ENCODE measurements around the gene CDK5RAP2.

The CDK5RAP2 gene

DNA sequence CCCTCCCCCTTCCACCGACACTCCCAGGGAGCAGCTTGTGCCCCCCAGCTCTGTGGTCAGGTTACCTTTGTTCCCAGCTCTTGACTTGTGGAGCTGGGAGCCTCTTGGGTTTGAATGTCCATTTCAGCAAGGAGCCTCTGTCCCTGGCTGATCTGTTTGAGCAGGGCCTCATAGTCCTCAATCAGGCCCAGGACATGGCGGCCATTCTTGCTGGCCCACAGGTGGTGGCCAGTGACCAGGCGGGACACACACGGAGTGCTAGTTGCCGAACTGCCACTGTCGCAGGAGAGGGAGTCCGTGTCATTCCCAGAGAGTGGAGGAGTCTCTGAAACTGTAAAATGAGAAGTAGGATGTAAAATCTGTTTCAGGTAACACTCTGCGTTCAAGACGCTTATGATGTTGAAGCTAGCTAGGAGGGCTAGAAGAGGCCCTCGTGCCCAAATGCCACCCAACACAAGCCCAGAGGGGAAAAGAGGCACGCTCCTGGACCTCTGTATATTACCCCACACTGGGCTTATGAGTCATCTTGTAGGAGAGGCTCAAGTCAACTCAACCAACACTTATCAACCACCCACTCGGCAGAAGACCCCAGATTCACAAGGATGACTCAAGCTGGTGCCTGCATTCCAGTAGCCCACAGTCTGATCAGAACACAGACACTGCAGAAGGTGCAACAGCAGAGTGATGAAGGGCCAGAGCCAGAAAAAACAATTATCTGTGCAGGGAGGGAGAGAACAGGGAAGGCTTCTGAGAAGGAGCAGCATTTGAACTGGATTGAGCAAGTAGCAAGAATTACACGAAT lies 177.0 kb downstream of the CDK5RAP2 start:
- Histone ChIP-seq H3K4me1 (ENCODE audit: insufficient read depth, low read length) (no peaks in the 10 kb centered on the region), H3K4me3 (ENCODE audit: low read length) (no peak overlapping the region), H3K36me3 (ENCODE audit: insufficient read depth, low read depth, low read length) (peaks cover 96% of the 10 kb centered on the region), H3K27ac (ENCODE audit: low read length) (no peak overlapping the region), H3K27me3 (ENCODE audit: insufficient read depth, low read length) (no peaks in the 10 kb centered on the region), H3K9ac (ENCODE audit: low read depth, low read length) (no peak overlapping the region), H3K9me3 (ENCODE audit: insufficient read depth, low read depth, low read length) (no peaks in the 10 kb centered on the region)

GRCh38 chr9:120399940-120400339 lies 180.0 kb downstream of the CDK5RAP2 start:
- Histone ChIP-seq H3K9ac (ENCODE audit: low read depth, low read length) (no peak overlapping the region), H3K27ac (ENCODE audit: low read length) (no peak overlapping the region), H3K27me3 (ENCODE audit: insufficient read depth, low read length) (no peaks in the 10 kb centered on the region), H3K36me3 (ENCODE audit: insufficient read depth, low read depth, low read length) (peaks cover 96% of the 10 kb centered on the region), H3K4me1 (ENCODE audit: insufficient read depth, low read length) (no peaks in the 10 kb centered on the region), H3K4me3 (ENCODE audit: low read length) (no peak overlapping the region), H3K9me3 (ENCODE audit: insufficient read depth, low read depth, low read length) (no peaks in the 10 kb centered on the region)

DNA sequence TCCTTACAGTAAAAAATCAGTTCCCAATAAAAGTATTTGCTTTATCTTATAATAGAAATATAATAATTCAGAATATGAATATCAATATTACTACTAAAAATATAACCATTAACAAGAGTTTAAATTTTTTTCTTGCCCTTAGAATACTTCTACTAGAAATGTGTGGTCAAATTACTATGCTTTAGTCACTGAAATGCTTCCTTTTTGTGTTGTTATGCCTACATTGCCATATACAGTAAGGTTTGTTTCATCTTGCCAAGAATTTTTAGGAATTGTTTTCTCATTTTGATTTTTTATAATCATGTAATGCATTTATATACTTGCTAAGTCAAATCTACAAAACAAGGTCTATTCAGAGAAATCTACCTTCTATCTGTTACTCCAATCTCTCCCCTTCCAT lies 181.7 kb downstream of the CDK5RAP2 start:
- H3K4me1 ChIP-seq (ENCODE audit: insufficient read depth, low read length): no peaks in the 10 kb centered on the region
- H3K9ac ChIP-seq (ENCODE audit: low read depth, low read length): no peak overlapping the region
- no peaks in the 10 kb centered on the region for H3K9me3 ChIP-seq (ENCODE audit: insufficient read depth, low read depth, low read length)
- H3K27me3 ChIP-seq (ENCODE audit: insufficient read depth, low read length): no peaks in the 10 kb centered on the region
- peaks cover 96% of the 10 kb centered on the region for H3K36me3 ChIP-seq (ENCODE audit: insufficient read depth, low read depth, low read length)
- no peak overlapping the region for H3K27ac ChIP-seq (ENCODE audit: low read length)
- no peak overlapping the region for H3K4me3 ChIP-seq (ENCODE audit: low read length)

DNA sequence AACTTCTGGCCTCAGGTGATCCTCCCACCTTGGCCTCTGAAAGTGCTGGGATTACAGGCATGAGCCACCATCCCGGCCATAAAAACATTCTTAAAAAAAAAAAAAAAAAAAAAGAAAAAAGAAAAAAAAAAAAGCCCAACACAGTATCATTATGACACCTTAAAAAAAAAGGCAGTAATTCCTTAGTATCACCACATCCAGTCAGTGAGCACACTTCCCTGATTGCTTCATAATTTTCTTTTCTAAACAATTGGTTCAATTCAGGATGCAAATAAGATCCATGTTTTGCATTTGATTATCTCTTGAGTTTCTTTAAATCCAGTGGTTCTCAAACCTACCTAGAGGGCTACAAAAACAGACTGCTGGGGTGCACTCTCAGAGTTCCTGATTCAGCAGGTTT lies 182.5 kb downstream of the CDK5RAP2 start:
- Histone ChIP-seq H3K9ac (ENCODE audit: low read depth, low read length) (no peak overlapping the region), H3K4me3 (ENCODE audit: low read length) (no peak overlapping the region), H3K9me3 (ENCODE audit: insufficient read depth, low read depth, low read length) (no peaks in the 10 kb centered on the region), H3K27ac (ENCODE audit: low read length) (no peak overlapping the region), H3K4me1 (ENCODE audit: insufficient read depth, low read length) (no peaks in the 10 kb centered on the region), H3K27me3 (ENCODE audit: insufficient read depth, low read length) (no peaks in the 10 kb centered on the region), H3K36me3 (ENCODE audit: insufficient read depth, low read depth, low read length) (peaks cover 96% of the 10 kb centered on the region)

- Histone ChIP-seq H3K27ac (ENCODE audit: low read length) (no peak overlapping the region), H3K27me3 (ENCODE audit: insufficient read depth, low read length) (no peaks in the 10 kb centered on the region), H3K4me1 (ENCODE audit: insufficient read depth, low read length) (no peaks in the 10 kb centered on the region), H3K9me3 (ENCODE audit: insufficient read depth, low read depth, low read length) (no peaks in the 10 kb centered on the region), H3K36me3 (ENCODE audit: insufficient read depth, low read depth, low read length) (peaks cover 96% of the 10 kb centered on the region), H3K4me3 (ENCODE audit: low read length) (no peak overlapping the region), H3K9ac (ENCODE audit: low read depth, low read length) (no peak overlapping the region)
Measured at GRCh38 chr9:120396931-120397330, 183.0 kb downstream of the CDK5RAP2 start.

- Histone ChIP-seq H3K9me3 (ENCODE audit: insufficient read depth, low read depth, low read length) (no peaks in the 10 kb centered on the region), H3K36me3 (ENCODE audit: insufficient read depth, low read depth, low read length) (peaks cover 98% of the 10 kb centered on the region), H3K4me1 (ENCODE audit: insufficient read depth, low read length) (no peaks in the 10 kb centered on the region), H3K27ac (ENCODE audit: low read length) (no peak overlapping the region), H3K9ac (ENCODE audit: low read depth, low read length) (no peak overlapping the region), H3K4me3 (ENCODE audit: low read length) (no peak overlapping the region), H3K27me3 (ENCODE audit: insufficient read depth, low read length) (no peaks in the 10 kb centered on the region)
Measured at GRCh38 chr9:120396418-120396817, 183.5 kb downstream of the CDK5RAP2 start.

GRCh38 chr9:120395376-120395775 lies 184.6 kb downstream of the CDK5RAP2 start:
- H3K4me3 ChIP-seq (ENCODE audit: low read length): no peak overlapping the region
- H3K4me1 ChIP-seq (ENCODE audit: insufficient read depth, low read length): no peaks in the 10 kb centered on the region
- H3K9me3 ChIP-seq (ENCODE audit: insufficient read depth, low read depth, low read length): no peaks in the 10 kb centered on the region
- no peak overlapping the region for H3K9ac ChIP-seq (ENCODE audit: low read depth, low read length)
- H3K27ac ChIP-seq (ENCODE audit: low read length): no peak overlapping the region
- no peaks in the 10 kb centered on the region for H3K27me3 ChIP-seq (ENCODE audit: insufficient read depth, low read length)
- peaks cover 98% of the 10 kb centered on the region for H3K36me3 ChIP-seq (ENCODE audit: insufficient read depth, low read depth, low read length)

GRCh38 chr9:120394058-120394669 lies 185.8 kb downstream of the CDK5RAP2 start:
- Histone ChIP-seq H3K27me3 (ENCODE audit: insufficient read depth, low read length) (no peaks in the 10 kb centered on the region), H3K4me1 (ENCODE audit: insufficient read depth, low read length) (no peaks in the 10 kb centered on the region), H3K27ac (ENCODE audit: low read length) (no peak overlapping the region), H3K4me3 (ENCODE audit: low read length) (no peak overlapping the region), H3K36me3 (ENCODE audit: insufficient read depth, low read depth, low read length) (peaks cover 98% of the 10 kb centered on the region), H3K9me3 (ENCODE audit: insufficient read depth, low read depth, low read length) (no peaks in the 10 kb centered on the region), H3K9ac (ENCODE audit: low read depth, low read length) (no peak overlapping the region)

DNA sequence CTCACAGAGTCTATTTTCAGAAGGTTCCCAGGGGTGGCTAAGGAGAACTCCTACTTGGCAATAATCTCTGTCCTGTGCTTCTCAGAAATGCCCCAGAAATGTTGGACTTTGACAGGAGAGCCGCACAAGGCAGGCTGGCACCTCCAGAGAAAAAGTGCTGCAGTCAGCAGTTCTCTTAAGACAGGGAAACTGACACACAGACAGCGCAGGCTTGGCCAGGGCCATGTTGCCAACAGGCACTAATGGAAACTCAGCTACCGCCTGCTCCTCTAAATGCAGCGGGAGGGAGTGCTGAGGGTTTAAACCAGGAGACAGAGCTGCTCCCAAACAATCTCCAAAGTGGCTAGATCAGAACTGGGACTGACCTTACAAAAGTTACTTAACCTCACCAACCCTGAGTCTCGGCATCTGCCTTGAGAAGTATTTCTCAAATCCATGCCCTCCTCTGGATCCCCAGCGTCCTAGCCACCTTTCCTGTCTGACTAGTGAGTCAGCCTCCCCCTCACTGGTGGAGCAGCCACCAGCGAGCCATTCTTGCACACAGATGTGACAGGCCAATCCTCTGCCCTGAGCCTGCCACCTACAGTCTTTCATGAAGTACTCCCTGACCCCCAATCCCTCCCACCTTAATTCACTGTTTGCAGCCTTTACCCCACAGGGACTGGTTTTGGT lies 186.4 kb downstream of the CDK5RAP2 start:
- Histone ChIP-seq H3K9ac (ENCODE audit: low read depth, low read length) (no peak overlapping the region), H3K27me3 (ENCODE audit: insufficient read depth, low read length) (no peaks in the 10 kb centered on the region), H3K4me3 (ENCODE audit: low read length) (no peak overlapping the region), H3K36me3 (ENCODE audit: insufficient read depth, low read depth, low read length) (peaks cover 97% of the 10 kb centered on the region), H3K9me3 (ENCODE audit: insufficient read depth, low read depth, low read length) (no peaks in the 10 kb centered on the region), H3K27ac (ENCODE audit: low read length) (no peak overlapping the region), H3K4me1 (ENCODE audit: insufficient read depth, low read length) (no peaks in the 10 kb centered on the region)

DNA sequence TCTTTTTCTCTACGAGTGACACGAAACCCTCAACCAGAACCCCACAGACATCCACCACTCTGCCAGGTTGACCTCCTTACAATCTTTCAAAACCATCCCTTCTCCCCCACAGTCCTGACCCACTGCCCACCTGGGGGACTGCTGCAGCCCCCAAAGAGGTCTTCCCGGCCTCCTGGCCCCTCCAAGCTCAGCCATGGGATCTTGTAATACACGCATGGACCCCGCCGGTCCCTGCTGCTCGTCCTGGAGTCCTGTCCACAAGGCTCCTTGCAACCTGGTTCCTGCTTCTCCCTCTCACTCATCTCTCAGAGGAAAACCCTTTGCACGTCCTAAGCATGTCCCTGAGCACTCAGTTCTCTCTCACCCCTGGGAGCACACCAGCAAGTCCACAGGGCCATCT lies 187.3 kb downstream of the CDK5RAP2 start:
- Histone ChIP-seq H3K9me3 (ENCODE audit: insufficient read depth, low read depth, low read length) (no peaks in the 10 kb centered on the region), H3K36me3 (ENCODE audit: insufficient read depth, low read depth, low read length) (peaks cover 92% of the 10 kb centered on the region), H3K4me3 (ENCODE audit: low read length) (no peak overlapping the region), H3K9ac (ENCODE audit: low read depth, low read length) (no peak overlapping the region), H3K4me1 (ENCODE audit: insufficient read depth, low read length) (no peaks in the 10 kb centered on the region), H3K27me3 (ENCODE audit: insufficient read depth, low read length) (no peaks in the 10 kb centered on the region), H3K27ac (ENCODE audit: low read length) (no peak overlapping the region)

DNA sequence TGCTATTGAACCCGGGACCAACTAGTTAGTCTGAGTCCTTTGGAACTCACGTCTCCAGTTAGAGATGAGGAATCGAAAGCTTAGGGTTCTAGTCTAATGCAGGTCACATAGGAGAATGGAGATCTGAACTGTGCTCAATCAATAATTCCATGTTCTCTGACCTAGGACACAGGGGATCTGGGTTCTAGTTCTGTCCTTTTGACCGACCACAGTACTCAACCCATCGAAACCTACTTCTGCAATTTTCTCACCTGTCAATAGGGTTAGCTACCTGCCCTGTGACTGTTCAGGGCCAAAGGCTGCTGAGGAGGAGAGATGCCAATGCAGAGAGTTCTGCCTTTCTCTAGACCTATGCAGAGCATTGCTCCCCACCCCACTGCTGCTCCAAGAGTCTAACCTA lies 187.7 kb downstream of the CDK5RAP2 start:
- no peak overlapping the region for H3K27ac ChIP-seq (ENCODE audit: low read length)
- no peaks in the 10 kb centered on the region for H3K27me3 ChIP-seq (ENCODE audit: insufficient read depth, low read length)
- H3K36me3 ChIP-seq (ENCODE audit: insufficient read depth, low read depth, low read length): peaks cover 92% of the 10 kb centered on the region
- no peaks in the 10 kb centered on the region for H3K9me3 ChIP-seq (ENCODE audit: insufficient read depth, low read depth, low read length)
- no peak overlapping the region for H3K4me3 ChIP-seq (ENCODE audit: low read length)
- no peaks in the 10 kb centered on the region for H3K4me1 ChIP-seq (ENCODE audit: insufficient read depth, low read length)
- no peak overlapping the region for H3K9ac ChIP-seq (ENCODE audit: low read depth, low read length)

GRCh38 chr9:120391691-120392090 lies 188.3 kb downstream of the CDK5RAP2 start:
- no peaks in the 10 kb centered on the region for H3K27me3 ChIP-seq (ENCODE audit: insufficient read depth, low read length)
- no peak overlapping the region for H3K27ac ChIP-seq (ENCODE audit: low read length)
- no peaks in the 10 kb centered on the region for H3K9me3 ChIP-seq (ENCODE audit: insufficient read depth, low read depth, low read length)
- no peaks in the 10 kb centered on the region for H3K4me1 ChIP-seq (ENCODE audit: insufficient read depth, low read length)
- H3K9ac ChIP-seq (ENCODE audit: low read depth, low read length): no peak overlapping the region
- H3K36me3 ChIP-seq (ENCODE audit: insufficient read depth, low read depth, low read length): peaks cover 91% of the 10 kb centered on the region
- no peak overlapping the region for H3K4me3 ChIP-seq (ENCODE audit: low read length)
